K562 (cell line): ENCODE measurements around the gene SEMA3G. TPM values are rescaled to one million over a fixed set of nuclear protein-coding genes. Genes with fewer than 3 reads are reported as not detected.

ENCODE experiments used
- ATAC-seq: fragments of 200-7000 bp; cut with Tn5 transposase; 3 replicates; pipeline ENCODE4 v1.9.1; 2020; ENCODE audit warnings: moderate library complexity
- BruUV-seq: library from RNA; stranded (reverse); fragments of 400-500 nt; replicated peaks from 2 replicates; lab custom pipeline; 2021; lab: Mats Ljungman, UMichigan
- CTCF ChIA-PET: fragments of 300-600 bp; formaldehyde crosslinking; extraction: SDS; loops from one replicate; lab custom pipeline; 2021; ENCODE audit warnings: low intra/inter-chr PET ratio; lab: Yijun Ruan, JAX
- POLR2A ChIA-PET: fragments of 300-600, 350-650 bp; sonication (Branson Sonifier 250); formaldehyde crosslinking; extraction: SDS; loops from one replicate; lab custom pipeline; 2021; ENCODE audit warnings: antibody characterized with exemption, inconsistent platforms; lab: Yijun Ruan, JAX
- DNase-seq, 4 experiments: peaks; one replicate each; pipeline versions ENCODE4 v3.0.0 to v3.0.0-alpha.2; 2011 to 2018; ENCODE audit warnings: low spot score in 3 of 4, mixed read lengths in 3 of 4; ENCODE audit errors: extremely low read depth in 1 of 4
- FAIRE-seq: peaks from 2 replicates; lab custom pipeline; 2011; peaks lifted over from hg19 to GRCh38; lab: Jason Lieb, UNC
- H2AFZ ChIP-seq: 2 replicates; pipeline ENCODE4 v1.6.0; 2011; ENCODE audit warnings: low read depth, low read length, control low read depth, inconsistent platforms
- H3K27ac ChIP-seq: fragments of 200-600 bp; 3 replicates; pipeline ENCODE4 v1.8.0; 2011; ENCODE audit warnings: low read depth, mild to moderate bottlenecking, control low read depth, inconsistent platforms, low read length, moderate library complexity, mixed read lengths; ENCODE audit errors: extremely low read depth
- H3K27me3 ChIP-seq, 2 experiments: fragments of 300-600 bp in 1 of 2; 2 replicates in 1 of 2; 3 replicates in 1 of 2; pipeline versions ENCODE4 v1.6.0 to v1.8.0; 2011; ENCODE audit warnings: inconsistent platforms in 2 of 2, low read length in 2 of 2, mild to moderate bottlenecking in 1 of 2, mixed read lengths in 1 of 2, moderate library complexity in 1 of 2; ENCODE audit not compliant: control insufficient read depth in 2 of 2, insufficient read depth in 2 of 2
- H3K36me3 ChIP-seq: fragments of 300-600 bp; 3 replicates; pipeline ENCODE4 v1.8.0; 2011; ENCODE audit warnings: mild to moderate bottlenecking, low read length, inconsistent platforms; ENCODE audit not compliant: control insufficient read depth, insufficient read depth
- H3K4me1 ChIP-seq, 2 experiments: fragments of 200-600 bp in 1 of 2; replicated peaks in 1 of 2; 2 replicates in 1 of 2; 3 replicates in 1 of 2; pipeline versions ENCODE4 v1.5.1 to v1.8.0; 2011; ENCODE audit warnings: inconsistent platforms in 2 of 2, low read length in 2 of 2, mild to moderate bottlenecking in 1 of 2, mixed read lengths in 1 of 2, moderate library complexity in 1 of 2; ENCODE audit not compliant: control insufficient read depth in 2 of 2, insufficient read depth in 2 of 2
- H3K4me2 ChIP-seq: 2 replicates; pipeline ENCODE4 v1.6.1; 2011; ENCODE audit warnings: low read length, control low read depth, inconsistent platforms, mixed read lengths; ENCODE audit not compliant: insufficient read depth
- H3K4me3 ChIP-seq: fragments of 200-600 bp; sonication (generic), shearing (Covaris generic); 2 replicates; pipeline ENCODE4 v1.5.1; 2016; ENCODE audit warnings: control low read depth, inconsistent platforms
- H3K79me2 ChIP-seq: fragments of 200-600 bp; 3 replicates; pipeline ENCODE4 v1.8.0; 2011; ENCODE audit warnings: low read length, inconsistent platforms; ENCODE audit not compliant: control insufficient read depth, insufficient read depth
- H3K9ac ChIP-seq, 2 experiments: 2 replicates each; pipeline versions ENCODE4 v1.6.0 to v1.6.1; 2011; ENCODE audit warnings: low read depth in 2 of 2, low read length in 2 of 2, control low read depth in 1 of 2, inconsistent platforms in 1 of 2, mild to moderate bottlenecking in 1 of 2, mixed read lengths in 1 of 2; ENCODE audit not compliant: insufficient read depth in 1 of 2
- H3K9me1 ChIP-seq: one replicate; pipeline ENCODE4 v1.6.0; 2011; ENCODE audit warnings: inconsistent platforms, mild to moderate bottlenecking, low read length, moderate library complexity; ENCODE audit not compliant: control insufficient read depth, insufficient read depth
- H3K9me3 ChIP-seq: replicated peaks from 2 replicates; pipeline ENCODE4 v1.5.1; 2011; ENCODE audit warnings: low read depth, low read length, inconsistent platforms; ENCODE audit not compliant: control insufficient read depth, insufficient read depth
- H4K20me1 ChIP-seq: replicated peaks from 2 replicates; pipeline ENCODE4 v1.6.1; 2011; ENCODE audit warnings: low read length, inconsistent platforms, mixed read lengths; ENCODE audit not compliant: control insufficient read depth, insufficient read depth
- ARHGAP35 ChIP-seq: fragments of 450-650 bp; IDR thresholded peaks from 2 replicates; pipeline ENCODE4 v1.6.1; 2018; ENCODE audit not compliant: partially characterized antibody
- CEBPZ ChIP-seq: fragments of 150-350 bp; IDR thresholded peaks from 2 replicates; pipeline ENCODE4 v1.6.1; 2014; ENCODE audit warnings: low read depth, mild to moderate bottlenecking, low read length, borderline replicate concordance
- ERF ChIP-seq: fragments of 450-650 bp; formaldehyde crosslinking; IDR thresholded peaks from 2 replicates; pipeline ENCODE4 v1.4.0; 2020; ENCODE audit warnings: mild to moderate bottlenecking, mixed read lengths
- HEY1 ChIP-seq: fragments of 250-450 bp; sonication (Bioruptor Pico); IDR thresholded peaks from 2 replicates; pipeline ENCODE4 v1.5.0; 2020; ENCODE audit warnings: mild to moderate bottlenecking, moderate library complexity, borderline replicate concordance
- HINFP ChIP-seq: fragments of 450-650 bp; conservative IDR thresholded peaks from 2 replicates; pipeline ENCODE4 v1.6.1; 2016; ENCODE audit warnings: missing genetic modification characterization, low read depth, mild to moderate bottlenecking, control low read depth, missing compliant biosample characterization
- MAX ChIP-seq: sonication (generic); formaldehyde crosslinking; IDR thresholded peaks from 2 replicates; pipeline ENCODE4 v1.9.0; 2022; ENCODE audit warnings: mild to moderate bottlenecking, missing genetic modification reagents
- NFIC ChIP-seq: fragments of 450-650 bp; IDR thresholded peaks from 2 replicates; pipeline ENCODE4 v1.6.1; 2017; ENCODE audit warnings: mild to moderate bottlenecking, inconsistent platforms
- NR4A1 ChIP-seq, 2 experiments: fragments of 250-450 bp in 1 of 2; fragments of 450-650 bp in 1 of 2; sonication (Bioruptor Pico) in 1 of 2; IDR thresholded peaks; 2 replicates each; pipeline versions ENCODE4 v1.4.0 to v1.6.1; 2016 to 2020; ENCODE audit warnings: mild to moderate bottlenecking in 2 of 2, missing compliant biosample characterization in 1 of 2, missing genetic modification characterization in 1 of 2, moderate library complexity in 1 of 2
- STAT5B ChIP-seq: fragments of 250-450 bp; sonication (Bioruptor Pico); IDR thresholded peaks from 2 replicates; pipeline ENCODE4 v1.8.0; 2021; ENCODE audit warnings: mild to moderate bottlenecking, inconsistent platforms
- TBL1XR1 ChIP-seq, 2 experiments: IDR thresholded peaks; 2 replicates each; pipeline ENCODE4 v1.6.1; 2012; ENCODE audit warnings: improper control_type of control experiment in 2 of 2, low read length in 2 of 2, mild to moderate bottlenecking in 1 of 2
- TFAM ChIP-seq: fragments of 250-450 bp; sonication (Bioruptor Pico); conservative IDR thresholded peaks from 2 replicates; pipeline ENCODE4 v1.5.0; 2021; ENCODE audit warnings: mild to moderate bottlenecking, moderate library complexity
- ZFP1 ChIP-seq: fragments of 450-650 bp; formaldehyde crosslinking; IDR thresholded peaks from 2 replicates; pipeline ENCODE4 v1.4.0; 2020; ENCODE audit warnings: mild to moderate bottlenecking, mixed read lengths
- ZKSCAN1 ChIP-seq: fragments of 150-350 bp; IDR thresholded peaks from 2 replicates; pipeline ENCODE4 v1.6.1; 2016; ENCODE audit warnings: low read depth, low read length
- ZNF408 ChIP-seq: fragments of 250-450 bp; sonication (Bioruptor Pico); IDR thresholded peaks from 2 replicates; pipeline ENCODE4 v1.4.0; 2020; ENCODE audit warnings: low read depth, mild to moderate bottlenecking, moderate library complexity
- WGBS: fragments of 100-300 bp; shearing (Covaris generic); methylation state at CpG from one replicate; pipeline ENCODE4 v1.1.6; 2016; ENCODE audit warnings: low coverage, mixed read lengths; ENCODE audit not compliant: insufficient coverage; ENCODE audit errors: missing lambda C conversion rate; 5-methylcytosine and 5-hydroxymethylcytosine counted together
- in situ Hi-C: fragments of 300-500 bp; cut with MboI; formaldehyde crosslinking; loops from 4 replicates; pipeline ENCODE4 v1.15.0; 2018; ENCODE audit warnings: inconsistent platforms, mixed read lengths
- intact Hi-C: fragments of 100-400 bp; cut with micrococcal nuclease; formaldehyde crosslinking; loops from 2 replicates; pipeline ENCODE4 v1.14.2; 2022
- polyA plus RNA-seq, 8 experiments: library from polyadenylated mRNA; depleted of rRNA in 4 of 8; stranded (reverse) in 5 of 8; unstranded in 3 of 8; fragments of >200 nt; fragmentation: Nextera tagmentation in 2 of 8; fragmentation: Illumina TruSeq in 1 of 8; extraction: Ambion mirVana in 2 of 8; extraction: Trizol in 1 of 8; gene quantifications; 2 replicates each; pipeline versions ENCODE4 v1.2.1 to v1.2.3, GENCODE V29; 2011 to 2014; ENCODE audit warnings: inconsistent platforms in 1 of 8, missing spikeins in 1 of 8
- total RNA-seq, 7 experiments: library from RNA; depleted of rRNA in 6 of 7; stranded (reverse); fragments of >200 nt in 6 of 7; fragmentation: Illumina TruSeq in 2 of 7; extraction: Trizol in 2 of 7; gene quantifications; 2 replicates each; pipeline versions ENCODE4 v1.2.1 to v1.2.3, GENCODE V29; 2011 to 2021; ENCODE audit warnings: low replicate concordance in 1 of 7

The SEMA3G gene
- total and polyA plus RNA-seq, 9 of the 15 experiments (the other 6 are each of a cell fraction or from before 2014, with no cell fraction given) = 0.04 to 0.07 (median 0.05) TPM; not detected in 6

- TF ChIP-seq ERF (CRISPR knock-in tag) (no peak), STAT5B (no peak), NFIC (no peak), ZFP1 (CRISPR knock-in tag) (no peak), ZKSCAN1 (no peak)
Observed at GRCh38 chr3:52453496-52454249, 8.8 kb upstream of the SEMA3G start, which contains the start of gene TNNC1 (continued).

GRCh38 chr3:52452570-52453221 is 7.8 kb upstream of the SEMA3G start:
- no peak overlapping the region for H2AFZ ChIP-seq
- H3K4me1 ChIP-seq = peaks cover 19 to 51% of the 10 kb centered on the region in 2 experiments; a peak in 4 of 5 replicates
- TF ChIP-seq ARHGAP35 (no peak), TBL1XR1 (IDR thresholded peaks at IDR 0.05; ENCODE audit: low read length in 2 of 2) (no peak), TFAM (CRISPR knock-in tag) (no peak), CEBPZ (no peak), HEY1 (no peak), HINFP (no peak), MAX (CRISPR knock-in tag) (no peak), ZNF408 (CRISPR knock-in tag) (no peak), NR4A1 (CRISPR knock-in tag; IDR thresholded peaks at IDR 0.05) (no peak), NR4A1 (tag; IDR thresholded peaks at IDR 0.05) (no peak)

More at GRCh38 chr3:52452570-52453221, 7.8 kb upstream of the SEMA3G start:
- ChIA-PET POLR2A (interaction anchor here (0.5 to 1.0 kb wide), 2 partner anchors 16 to 40 kb away, joined by 3 to 5 read pairs; no protein-coding TSS in a partner anchor), CTCF (no interaction called here)
- Histone ChIP-seq H3K79me2 (peaks cover 26% of the 10 kb centered on the region), H3K27me3 (no peaks in the 10 kb centered on the region), H3K9ac (no peak overlapping the region), H3K4me2 (no peak overlapping the region), H4K20me1 (no peaks in the 10 kb centered on the region), H3K9me3 (no peaks in the 10 kb centered on the region), H3K36me3 (peaks cover 9% of the 10 kb centered on the region; the same call in 2 of the 3 replicates), H3K9me1 (no peaks in the 10 kb centered on the region), H3K4me3 (no peak overlapping the region), H3K27ac (no peak overlapping the region)
- no TSS peak for BruUV-seq
- 64% methylated on average over 8 of the region's 11 CpGs for WGBS
- intact Hi-C loops = loop anchor here (10.0 kb wide), 1 partner anchor 232 kb away; the partner anchor contains the start of genes GNL3 and PBRM1
- no peak for ATAC-seq
- in situ Hi-C loops = no loop called here
- DNase-seq = no peak
- FAIRE-seq = no peak
